IMR-90 (cell line): ENCODE results near the gene LAMA2. TPM values are rescaled to one million over a fixed set of nuclear protein-coding genes. Genes with fewer than 3 reads are reported as not detected.

Source experiments
- ATAC-seq: fragments of 200-7000 bp; cut with Tn5 transposase; 2 replicates; pipeline ENCODE4 v1.9.1; 2020; ENCODE audit warnings: low read depth, mild to moderate bottlenecking, moderate library complexity
- BruUV-seq: library from RNA; stranded (reverse); fragments of 400-500 nt; replicated peaks from 2 replicates; lab custom pipeline; 2021; lab: Mats Ljungman, UMichigan
- CTCF ChIA-PET: fragments of 300-600 bp; formaldehyde crosslinking; extraction: SDS; loops from one replicate; lab custom pipeline; 2021; ENCODE audit warnings: antibody characterized with exemption; lab: Yijun Ruan, JAX
- POLR2A ChIA-PET: fragments of 300-600 bp; sonication (Branson Sonifier 250); formaldehyde crosslinking; loops from one replicate; lab custom pipeline; 2022; ENCODE audit warnings: antibody characterized with exemption; ENCODE audit not compliant: unreplicated experiment; lab: Charles Lee
- DNase-seq: peaks from one replicate; pipeline ENCODE4 v3.0.0; 2013
- H2AFZ ChIP-seq: replicated peaks from 2 replicates; pipeline ENCODE3; 2013; ENCODE audit warnings: low read length, mild to moderate bottlenecking; ENCODE audit not compliant: poor library complexity
- H2AK5ac ChIP-seq: 2 replicates; pipeline ENCODE4 v1.6.1; 2013; ENCODE audit warnings: low read depth, low read length, inconsistent platforms
- H2AK9ac ChIP-seq: replicated peaks from 2 replicates; pipeline ENCODE3; 2013; ENCODE audit warnings: mild to moderate bottlenecking, low read depth, low read length, moderate library complexity; ENCODE audit not compliant: poor library complexity
- H2BK120ac ChIP-seq: 2 replicates; pipeline ENCODE4 v1.6.1; 2013; ENCODE audit warnings: low read depth, low read length, inconsistent platforms
- H2BK15ac ChIP-seq: 3 replicates; pipeline ENCODE4 v1.6.1; 2013; ENCODE audit warnings: low read depth, low read length, inconsistent platforms
- H2BK20ac ChIP-seq: 2 replicates; pipeline ENCODE4 v1.6.1; 2013; ENCODE audit warnings: low read depth, mild to moderate bottlenecking, inconsistent platforms, low read length, moderate library complexity
- H2BK5ac ChIP-seq: 2 replicates; pipeline ENCODE4 v1.6.1; 2013; ENCODE audit warnings: mild to moderate bottlenecking, low read depth, low read length, inconsistent platforms; ENCODE audit not compliant: poor library complexity, severe bottlenecking
- H3K14ac ChIP-seq: replicated peaks from 2 replicates; pipeline ENCODE4 v1.6.1; 2013; ENCODE audit warnings: low read depth, low read length, inconsistent platforms
- H3K18ac ChIP-seq: 2 replicates; pipeline ENCODE4 v1.6.1; 2013; ENCODE audit warnings: low read depth, low read length, control low read depth
- H3K23ac ChIP-seq: 2 replicates; pipeline ENCODE4 v1.6.1; 2013; ENCODE audit warnings: low read depth, low read length, inconsistent platforms
- H3K27ac ChIP-seq: 2 replicates; pipeline ENCODE4 v1.5.1; 2013; ENCODE audit warnings: mild to moderate bottlenecking, control low read depth, low read length; ENCODE audit not compliant: insufficient read depth
- H3K27me3 ChIP-seq: 2 replicates; pipeline ENCODE4 v1.6.1; 2013; ENCODE audit warnings: low read length; ENCODE audit not compliant: control insufficient read depth, insufficient read depth
- H3K36me3 ChIP-seq: 2 replicates; pipeline ENCODE4 v1.6.1; 2013; ENCODE audit warnings: low read length, mixed read lengths; ENCODE audit not compliant: control insufficient read depth, insufficient read depth
- H3K4ac ChIP-seq: 2 replicates; pipeline ENCODE4 v1.6.1; 2013; ENCODE audit warnings: low read depth, low read length, inconsistent platforms
- H3K4me1 ChIP-seq: 2 replicates; pipeline ENCODE4 v1.6.1; 2013; ENCODE audit warnings: low read length, mixed read lengths; ENCODE audit not compliant: control insufficient read depth, insufficient read depth
- H3K4me2 ChIP-seq: 2 replicates; pipeline ENCODE4 v1.6.1; 2013; ENCODE audit warnings: low read depth, mild to moderate bottlenecking, control low read depth, low read length, moderate library complexity
- H3K4me3 ChIP-seq: 2 replicates; pipeline ENCODE4 v1.5.1; 2013; ENCODE audit warnings: low read depth, mild to moderate bottlenecking, control low read depth, low read length, moderate library complexity; ENCODE audit not compliant: insufficient read depth
- H3K56ac ChIP-seq: 2 replicates; pipeline ENCODE4 v1.6.1; 2013; ENCODE audit warnings: low read length, inconsistent platforms; ENCODE audit not compliant: insufficient read depth; ENCODE audit errors: extremely low read depth
- H3K79me1 ChIP-seq, 2 experiments: 2 replicates each; pipeline ENCODE4 v1.6.1; 2013; ENCODE audit warnings: low read length in 2 of 2, inconsistent platforms in 1 of 2, low read depth in 1 of 2
- H3K9ac ChIP-seq: 2 replicates; pipeline ENCODE4 v1.6.1; 2013; ENCODE audit warnings: low read depth, low read length, control low read depth
- H3K9me1 ChIP-seq: 2 replicates; pipeline ENCODE4 v1.6.1; 2013; ENCODE audit warnings: low read length, inconsistent platforms; ENCODE audit not compliant: insufficient read depth
- H3K9me3 ChIP-seq: 2 replicates; pipeline ENCODE4 v1.6.1; 2013; ENCODE audit warnings: low read length; ENCODE audit not compliant: control insufficient read depth, insufficient read depth
- H4K20me1 ChIP-seq: 2 replicates; pipeline ENCODE4 v1.6.1; 2013; ENCODE audit warnings: low read length, inconsistent platforms; ENCODE audit not compliant: insufficient read depth
- H4K5ac ChIP-seq: 2 replicates; pipeline ENCODE4 v1.6.1; 2013; ENCODE audit warnings: mild to moderate bottlenecking, low read depth, low read length, control low read depth
- H4K8ac ChIP-seq, 2 experiments: 2 replicates each; pipeline ENCODE4 v1.6.1; 2013; ENCODE audit warnings: low read depth in 2 of 2, low read length in 2 of 2, control low read depth in 1 of 2, inconsistent platforms in 1 of 2
- H4K91ac ChIP-seq: 2 replicates; pipeline ENCODE4 v1.6.1; 2013; ENCODE audit warnings: low read depth, low read length, inconsistent platforms; ENCODE audit not compliant: insufficient read depth
- CTCF ChIP-seq: conservative IDR thresholded peaks from 2 replicates; pipeline ENCODE4 v1.5.1; 2012; ENCODE audit warnings: mild to moderate bottlenecking, low read depth, low read length, improper control_type of control experiment
- FOS ChIP-seq: fragments of 150-350 bp; IDR thresholded peaks from 2 replicates; pipeline ENCODE4 v1.6.1; 2016; ENCODE audit warnings: low read depth, low read length
- MAZ ChIP-seq: IDR thresholded peaks from 2 replicates; pipeline ENCODE4 v1.6.1; 2012; ENCODE audit warnings: low read depth, mild to moderate bottlenecking, low read length, improper control_type of control experiment, moderate library complexity, borderline replicate concordance
- USF2 ChIP-seq: fragments of 150-350 bp; IDR thresholded peaks from 2 replicates; pipeline ENCODE4 v1.6.1; 2017; ENCODE audit warnings: mild to moderate bottlenecking, antibody characterized with exemption, low read length, low read depth
- WGBS, 2 experiments: methylation state at CpG; one replicate each; pipeline versions ENCODE4 v1.1.5 to v1.1.7; 2013; ENCODE audit warnings: missing lambda C conversion rate in 2 of 2; ENCODE audit not compliant: insufficient read length in 1 of 2; ENCODE audit errors: extremely low coverage in 2 of 2; 5-methylcytosine and 5-hydroxymethylcytosine counted together
- dilution Hi-C: fragments of 300-500 bp; cut with HindIII; formaldehyde crosslinking; loops from one replicate; pipeline ENCODE4 v1.14.3; 2018; ENCODE audit warnings: low sequenced_read_pairs; ENCODE audit not compliant: unreplicated experiment
- in situ Hi-C: fragments of 300-500 bp; cut with MboI; formaldehyde crosslinking; loops from 3 replicates; pipeline ENCODE4 v1.14.3; 2019; ENCODE audit warnings: low sequenced_read_pairs, inconsistent platforms, mixed read lengths
- intact Hi-C: fragments of 100-400 bp; cut with micrococcal nuclease; formaldehyde crosslinking; loops from 2 replicates; pipeline ENCODE4 v1.10.0; 2022
- polyA plus RNA-seq, 3 experiments: library from polyadenylated mRNA; depleted of rRNA; stranded (reverse); fragments of >200 nt; gene quantifications; 2 replicates each; pipeline ENCODE4 v1.2.3, GENCODE V29; 2012; ENCODE audit warnings: low replicate concordance in 1 of 3
- total RNA-seq: library from RNA; depleted of rRNA; stranded (reverse); fragments of >200 nt; gene quantifications from 2 replicates; pipeline ENCODE4 v1.2.3, GENCODE V29; 2012

The LAMA2 gene
- total and polyA plus RNA-seq, 2 of the 4 experiments (the other 2 are of a cell fraction): 9.9 to 13.3 TPM

DNA sequence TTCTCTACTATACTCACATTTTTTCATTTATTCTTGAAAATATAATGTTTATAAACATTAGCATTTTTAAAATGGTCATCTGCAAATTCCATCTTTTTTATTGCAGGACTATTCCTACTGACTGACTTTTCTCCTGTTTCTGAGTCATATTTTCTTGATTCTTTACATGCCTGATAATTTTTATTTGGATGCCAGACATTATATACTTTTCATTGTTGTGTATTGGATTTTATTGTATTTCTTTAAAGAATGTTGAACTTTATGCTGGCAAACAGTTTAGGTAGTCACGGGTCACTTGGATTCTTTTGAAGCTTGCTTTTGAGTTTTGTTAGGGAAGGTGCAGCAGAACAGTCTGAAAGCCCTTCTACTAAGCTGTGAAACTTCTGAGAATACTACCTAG lies 423.9 kb downstream of the LAMA2 start:
- no peaks in the 10 kb centered on the region for H3K9me1 ChIP-seq
- no peak overlapping the region for H2BK20ac ChIP-seq
- no peak overlapping the region for H4K91ac ChIP-seq
- no peak overlapping the region for H3K9ac ChIP-seq
- no peaks in the 10 kb centered on the region for H3K4me1 ChIP-seq
- H3K14ac ChIP-seq: no peak overlapping the region
- H2AFZ ChIP-seq: no peak overlapping the region
- H3K4me3 ChIP-seq: no peak overlapping the region
- no peaks in the 10 kb centered on the region for H3K36me3 ChIP-seq
- no peak overlapping the region for H3K18ac ChIP-seq
- dilution Hi-C loops: no loop called here
- no peaks in the 10 kb centered on the region for H3K79me1 ChIP-seq
- no peak overlapping the region for H2BK15ac ChIP-seq
- H2AK9ac ChIP-seq: no peak overlapping the region
- no peak overlapping the region for H2BK5ac ChIP-seq
- no peak for TF ChIP-seq MAZ
- TF ChIP-seq USF2: no peak
- TF ChIP-seq CTCF: no peak
- no peak for TF ChIP-seq FOS
- in situ Hi-C loops: no loop called here
- no peak overlapping the region for H3K56ac ChIP-seq
- no peak overlapping the region for H2AK5ac ChIP-seq
- BruUV-seq: no TSS peak
- no peak overlapping the region for H3K23ac ChIP-seq
- no peaks in the 10 kb centered on the region for H4K20me1 ChIP-seq
- H3K4me2 ChIP-seq: no peak overlapping the region
- no peak overlapping the region for H4K5ac ChIP-seq
- no peak overlapping the region for H3K27ac ChIP-seq
- intact Hi-C loops: no loop called here
- no peak overlapping the region for H4K8ac ChIP-seq
- DNase-seq (no peak), ATAC-seq (no peak)
- H3K9me3 ChIP-seq: no peaks in the 10 kb centered on the region
- WGBS, 2 experiments: no CpG with 5 or more reads among the region's 1 CpG
- ChIA-PET CTCF (interaction anchor here (1.3 kb wide), 1 partner anchor 9 kb away, joined by 3 read pairs; no protein-coding TSS in a partner anchor), POLR2A (no interaction called here)
- H3K4ac ChIP-seq: no peak overlapping the region
- H2BK120ac ChIP-seq: no peak overlapping the region
- no peaks in the 10 kb centered on the region for H3K27me3 ChIP-seq
